Measurements from ENCODE around the gene KRTAP5-1.
"Not testable (repeated sequence)": the region's sequence is repeated elsewhere in the genome, so short reads cannot be mapped to it uniquely, and the experiment has no call there.

KRTAP5-1 gene, protein sequence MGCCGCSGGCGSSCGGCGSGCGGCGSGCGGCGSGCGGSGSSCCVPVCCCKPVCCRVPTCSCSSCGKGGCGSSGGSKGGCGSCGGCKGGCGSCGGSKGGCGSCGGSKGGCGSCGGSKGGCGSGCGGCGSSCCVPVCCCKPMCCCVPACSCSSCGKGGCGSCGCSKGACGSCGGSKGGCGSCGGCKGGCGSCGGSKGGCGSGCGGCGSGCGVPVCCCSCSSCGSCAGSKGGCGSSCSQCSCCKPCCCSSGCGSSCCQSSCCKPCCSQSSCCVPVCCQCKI

DNA sequence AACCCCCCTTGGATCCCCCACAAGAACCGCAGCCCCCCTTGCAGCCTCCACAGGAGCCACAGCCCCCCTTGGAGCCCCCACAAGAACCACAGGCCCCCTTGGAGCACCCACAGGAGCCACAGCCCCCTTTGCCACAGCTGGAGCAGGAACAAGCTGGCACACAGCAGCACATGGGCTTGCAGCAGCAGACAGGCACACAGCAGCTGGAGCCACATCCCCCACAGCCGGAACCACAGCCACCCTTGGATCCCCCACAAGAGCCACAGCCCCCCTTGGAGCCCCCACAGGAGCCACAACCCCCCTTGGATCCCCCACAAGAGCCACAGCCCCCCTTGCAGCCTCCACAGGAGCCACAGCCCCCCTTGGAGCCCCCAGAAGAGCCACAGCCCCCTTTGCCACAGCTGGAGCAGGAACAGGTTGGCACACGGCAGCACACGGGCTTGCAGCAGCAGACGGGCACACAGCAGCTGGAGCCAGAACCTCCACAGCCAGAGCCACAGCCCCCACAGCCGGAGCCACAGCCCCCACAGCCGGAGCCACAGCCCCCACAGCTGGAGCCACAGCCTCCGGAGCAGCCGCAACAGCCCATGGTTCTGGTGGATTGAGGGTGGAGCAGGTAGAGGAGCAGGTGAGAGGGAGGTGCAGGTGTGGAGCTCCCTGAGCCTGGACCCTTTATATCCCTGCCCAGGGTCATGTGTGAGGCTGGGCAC, at the start of gene KRTAP5-1:
TSS of gene KRTAP5-1 (minus strand) at position 623 of the 710 bp plus-strand sequence. CDS start at position 589, 34 bp downstream.
- H3K36me3 Mint-ChIP-seq (ENCODE audit: low read depth); intact Hi-C loops (cut with micrococcal nuclease); H3K4me3 Mint-ChIP-seq; H3K9me3 Mint-ChIP-seq; H3K27ac Mint-ChIP-seq: not testable (repeated sequence)
- H3K27me3 Mint-ChIP-seq, result peaks cover 44% of the 10 kb centered on the region
- H3K4me1 Mint-ChIP-seq (ENCODE audit: low read depth), result peaks cover 13% of the 10 kb centered on the region

DNA sequence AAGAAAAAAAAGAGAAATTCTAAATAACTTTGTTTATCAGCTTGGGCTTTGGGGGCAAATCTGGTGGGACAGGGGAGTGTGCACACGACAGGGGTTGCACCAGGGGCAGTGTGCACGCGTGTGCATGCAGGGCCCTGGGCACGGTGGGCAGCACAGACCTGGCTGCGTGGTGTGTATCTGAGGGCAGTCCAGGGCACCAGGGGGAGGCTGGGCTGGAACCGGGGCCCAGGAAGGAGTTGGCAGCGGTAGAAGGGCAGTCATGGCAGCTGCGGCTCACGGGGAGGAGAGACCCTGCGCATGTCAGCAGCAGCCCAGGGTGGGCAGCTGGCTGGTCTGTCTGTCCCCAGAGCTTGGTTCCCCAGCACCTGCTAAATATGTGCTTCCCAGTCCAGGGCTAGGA, 48.8 kb upstream of the KRTAP5-1 start:
- H3K4me1 Mint-ChIP-seq (ENCODE audit: low read depth), result no peaks in the 10 kb centered on the region
- peaks cover 49% of the 10 kb centered on the region for H3K27me3 Mint-ChIP-seq
- H3K27ac Mint-ChIP-seq, result no peak overlapping the region
- intact Hi-C loops (cut with micrococcal nuclease), result no loop called here
- H3K9me3 Mint-ChIP-seq, result no peaks in the 10 kb centered on the region
- H3K36me3 Mint-ChIP-seq (ENCODE audit: low read depth), result no peaks in the 10 kb centered on the region
- no peak overlapping the region for H3K4me3 Mint-ChIP-seq

DNA sequence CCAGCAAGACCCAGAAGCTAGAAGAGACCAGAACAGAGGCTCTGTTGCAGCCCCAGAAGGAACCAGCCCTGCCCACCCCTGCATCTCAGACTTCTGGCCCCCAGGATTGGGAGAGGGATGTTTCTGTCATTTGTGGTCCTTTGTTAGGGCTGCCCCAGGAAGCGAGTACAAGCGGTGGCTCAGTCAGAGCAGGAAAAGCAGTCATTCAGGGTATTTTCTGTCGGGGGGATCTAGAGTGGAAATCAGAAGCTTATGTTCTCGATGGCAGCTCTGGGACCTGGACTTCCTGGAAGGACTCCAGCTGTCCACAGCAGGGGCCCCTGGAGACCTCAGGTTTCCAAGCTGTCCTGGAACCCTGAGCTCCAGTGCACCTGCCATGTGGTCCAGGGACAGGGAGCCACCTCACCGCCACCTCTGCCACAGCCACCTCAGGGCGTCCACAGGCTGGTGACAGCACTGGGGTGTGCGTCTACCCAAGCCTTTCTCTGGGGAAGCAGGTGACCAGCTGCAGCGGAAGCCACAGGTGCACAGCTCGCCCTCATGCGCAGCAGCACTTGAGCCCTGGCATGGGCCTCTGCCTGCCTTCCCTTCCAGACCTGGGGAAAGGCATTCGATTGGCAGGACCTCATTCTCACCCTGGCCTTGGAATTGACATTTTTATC, 47.1 kb upstream of the KRTAP5-1 start:
- Mint-ChIP-seq H3K27me3 (peaks cover 48% of the 10 kb centered on the region), H3K9me3 (no peaks in the 10 kb centered on the region), H3K4me3 (no peak overlapping the region), H3K4me1 (ENCODE audit: low read depth) (no peaks in the 10 kb centered on the region), H3K27ac (no peak overlapping the region), H3K36me3 (ENCODE audit: low read depth) (no peaks in the 10 kb centered on the region)
- intact Hi-C loops (cut with micrococcal nuclease), result no loop called here

DNA sequence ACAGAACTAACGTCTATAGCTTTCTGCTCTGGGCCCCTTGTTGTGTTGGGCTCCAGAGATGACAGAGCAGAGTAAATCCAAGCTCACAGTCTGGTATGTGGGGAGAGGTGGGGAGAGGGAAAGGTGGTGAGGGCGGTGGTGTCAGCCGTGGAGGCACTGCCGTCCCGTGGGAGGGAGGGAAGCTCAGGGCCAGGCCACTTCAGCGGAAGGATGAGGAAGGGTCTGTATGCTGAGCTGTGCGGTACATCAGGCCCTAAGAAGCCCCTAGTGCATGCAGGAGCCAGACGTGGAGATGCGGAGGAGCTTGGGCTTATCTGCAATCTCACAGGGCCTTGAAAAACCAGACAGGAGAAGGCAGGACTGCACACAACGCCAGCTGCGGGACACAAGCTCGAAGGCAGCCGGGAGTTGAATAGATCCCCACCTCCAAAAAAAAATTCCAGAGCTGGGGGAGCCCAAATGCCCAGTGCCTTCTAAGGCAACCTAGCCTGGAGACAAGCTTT, 46.0 kb upstream of the KRTAP5-1 start:
- peaks cover 55% of the 10 kb centered on the region for H3K27me3 Mint-ChIP-seq
- H3K4me3 Mint-ChIP-seq, result no peak overlapping the region
- no peaks in the 10 kb centered on the region for H3K4me1 Mint-ChIP-seq (ENCODE audit: low read depth)
- no peaks in the 10 kb centered on the region for H3K36me3 Mint-ChIP-seq (ENCODE audit: low read depth)
- intact Hi-C loops (cut with micrococcal nuclease), result no loop called here
- no peaks in the 10 kb centered on the region for H3K9me3 Mint-ChIP-seq
- no peak overlapping the region for H3K27ac Mint-ChIP-seq

DNA sequence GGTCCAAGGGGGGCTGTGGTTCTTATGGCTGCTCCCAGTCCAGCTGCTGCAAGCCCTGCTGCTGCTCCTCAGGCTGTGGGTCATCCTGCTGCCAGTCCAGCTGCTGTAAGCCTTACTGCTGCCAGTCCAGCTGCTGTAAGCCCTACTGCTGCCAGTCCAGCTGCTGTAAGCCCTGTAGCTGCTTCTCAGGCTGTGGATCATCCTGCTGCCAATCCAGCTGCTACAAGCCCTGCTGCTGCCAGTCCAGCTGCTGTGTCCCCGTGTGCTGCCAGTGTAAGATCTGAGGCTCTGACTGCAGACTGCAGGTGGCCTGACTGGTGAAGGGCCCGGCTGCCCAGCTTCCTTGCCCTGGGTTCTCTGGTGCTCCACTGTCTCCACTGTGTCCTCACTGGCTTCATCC, 45.2 kb upstream of the KRTAP5-1 start:
- intact Hi-C loops (cut with micrococcal nuclease), result no loop called here
- no peaks in the 10 kb centered on the region for H3K9me3 Mint-ChIP-seq
- peaks cover 59% of the 10 kb centered on the region for H3K27me3 Mint-ChIP-seq
- H3K4me3 Mint-ChIP-seq, result no peak overlapping the region
- no peaks in the 10 kb centered on the region for H3K4me1 Mint-ChIP-seq (ENCODE audit: low read depth)
- no peaks in the 10 kb centered on the region for H3K36me3 Mint-ChIP-seq (ENCODE audit: low read depth)
- H3K27ac Mint-ChIP-seq, result no peak overlapping the region

DNA sequence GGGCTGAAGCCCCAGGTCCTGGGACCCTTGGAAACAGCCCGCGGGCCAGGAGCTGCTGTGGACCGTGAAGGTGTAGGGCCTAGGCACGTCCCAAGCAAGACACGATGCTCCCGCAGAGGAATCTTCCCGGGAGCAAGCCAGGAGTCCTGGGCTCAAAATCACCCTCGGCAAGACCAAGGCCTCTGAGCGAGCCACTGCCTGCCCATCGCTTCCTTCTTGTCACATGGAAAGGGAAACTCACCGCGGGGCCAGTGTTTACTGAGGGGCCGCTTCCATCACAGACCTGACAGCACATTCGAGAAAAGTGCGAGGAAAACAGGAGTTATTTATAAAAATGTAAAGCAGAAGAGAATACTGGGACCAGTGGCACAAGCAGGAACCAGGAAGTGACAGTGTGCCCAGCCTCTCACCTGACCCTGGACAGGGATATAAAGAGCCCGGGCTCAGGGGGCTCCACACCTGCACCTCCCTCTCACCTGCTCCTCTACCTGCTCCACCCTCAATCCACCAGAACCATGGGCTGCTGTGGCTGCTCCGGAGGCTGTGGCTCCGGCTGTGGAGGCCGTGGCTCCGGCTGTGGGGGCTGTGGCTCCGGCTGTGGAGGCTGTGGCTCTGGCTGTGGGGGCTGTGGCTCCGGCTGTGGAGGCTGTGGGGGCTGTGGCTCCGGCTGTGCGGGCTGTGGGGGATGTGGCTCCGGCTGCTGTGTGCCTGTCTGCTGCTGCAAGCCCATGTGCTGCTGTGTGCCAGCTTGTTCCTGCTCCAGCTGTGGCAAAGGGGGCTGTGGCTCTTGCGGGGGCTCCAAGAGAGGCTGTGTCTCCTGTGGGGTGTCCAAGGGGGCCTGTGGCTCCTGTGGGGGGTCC, 44.5 kb upstream of the KRTAP5-1 start, which contains the start of gene KRTAP5-5:
TSS of gene KRTAP5-5 (plus strand) at position 450 of the 860 bp plus-strand sequence. CDS start at position 516, 66 bp downstream.
- intact Hi-C loops (cut with micrococcal nuclease), result no loop called here
- H3K27ac Mint-ChIP-seq, result no peak within 1 kb of the TSS
- no peaks in the 10 kb centered on the region for H3K4me1 Mint-ChIP-seq (ENCODE audit: low read depth)
- H3K4me3 Mint-ChIP-seq, result no peak within 1 kb of the TSS
- H3K9me3 Mint-ChIP-seq, result no peaks in the 10 kb centered on the region
- H3K36me3 Mint-ChIP-seq (ENCODE audit: low read depth), result no peaks in the 10 kb centered on the region
- peaks cover 55% of the 10 kb centered on the region for H3K27me3 Mint-ChIP-seq

DNA sequence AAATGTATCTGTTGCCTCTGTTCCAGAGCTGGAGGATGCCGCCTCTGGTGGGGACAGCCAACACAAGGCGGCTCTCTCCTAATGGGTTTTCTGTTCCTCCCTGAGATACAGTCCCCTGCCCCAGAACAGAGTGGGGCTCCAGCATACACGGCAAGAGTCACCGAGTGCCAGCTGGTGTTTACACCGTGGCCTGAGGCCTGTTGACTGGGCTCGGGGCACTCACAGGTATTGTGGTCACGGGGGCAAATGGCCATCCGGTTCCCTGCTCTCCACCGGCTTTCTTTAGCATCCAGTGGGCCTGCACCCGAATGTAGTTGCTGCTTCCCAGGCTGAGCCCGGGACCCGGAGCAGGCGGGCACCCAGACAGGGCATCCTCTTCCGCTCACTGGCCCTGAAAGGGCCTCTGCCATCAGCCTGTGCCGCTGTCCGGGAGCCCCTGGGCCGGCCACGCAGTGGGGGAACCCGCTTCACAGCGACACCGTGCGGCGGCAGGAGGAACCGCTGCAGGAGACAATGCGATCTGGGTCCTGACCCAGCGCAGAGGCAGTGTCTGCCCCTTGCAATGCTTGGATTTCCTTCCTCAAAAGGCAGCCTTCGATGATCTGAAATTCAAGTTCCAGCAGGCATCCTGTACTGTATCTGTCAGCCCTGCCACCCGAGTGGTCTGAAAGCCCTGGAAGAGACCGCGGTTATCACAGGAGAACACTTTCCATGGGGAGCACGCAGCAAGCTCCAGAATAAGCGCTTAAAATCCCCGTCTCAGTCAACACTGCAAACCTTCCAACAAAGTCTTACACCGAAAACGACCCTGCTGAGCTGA, 43.6 kb upstream of the KRTAP5-1 start:
- H3K27ac Mint-ChIP-seq, result no peak overlapping the region

DNA sequence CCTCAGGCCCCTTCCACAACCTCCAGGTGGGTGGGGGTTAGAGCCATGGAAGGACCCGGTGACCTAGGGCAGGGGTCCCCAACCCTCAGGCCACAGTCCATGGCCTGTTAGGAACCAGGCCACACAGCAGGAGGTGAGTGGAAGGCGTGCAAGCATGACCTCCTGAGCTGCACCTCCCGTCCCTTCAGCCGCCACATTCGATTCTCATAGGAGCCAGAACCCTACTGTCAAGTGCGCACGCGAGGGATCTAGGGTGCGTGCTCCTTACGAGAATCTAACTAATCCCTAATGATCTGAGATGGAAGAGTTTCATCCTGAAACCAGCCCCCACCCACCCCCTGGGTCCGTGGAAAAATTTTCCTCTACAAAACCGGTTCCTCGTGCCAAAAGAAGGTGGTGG, 40.5 kb upstream of the KRTAP5-1 start:
- Mint-ChIP-seq H3K27me3 (peaks cover 47% of the 10 kb centered on the region), H3K4me3 (no peak overlapping the region), H3K4me1 (ENCODE audit: low read depth) (no peaks in the 10 kb centered on the region), H3K9me3 (no peaks in the 10 kb centered on the region), H3K36me3 (ENCODE audit: low read depth) (no peaks in the 10 kb centered on the region), H3K27ac (no peak overlapping the region)
- intact Hi-C loops (cut with micrococcal nuclease), result no loop called here

More for the DNA sequence above, 43.6 kb upstream of the KRTAP5-1 start:
- H3K4me3 Mint-ChIP-seq, result no peak overlapping the region
- no peaks in the 10 kb centered on the region for H3K9me3 Mint-ChIP-seq
- H3K27me3 Mint-ChIP-seq, result peaks cover 56% of the 10 kb centered on the region
- intact Hi-C loops (cut with micrococcal nuclease), result no loop called here
- H3K4me1 Mint-ChIP-seq (ENCODE audit: low read depth), result no peaks in the 10 kb centered on the region
- H3K36me3 Mint-ChIP-seq (ENCODE audit: low read depth), result no peaks in the 10 kb centered on the region

DNA sequence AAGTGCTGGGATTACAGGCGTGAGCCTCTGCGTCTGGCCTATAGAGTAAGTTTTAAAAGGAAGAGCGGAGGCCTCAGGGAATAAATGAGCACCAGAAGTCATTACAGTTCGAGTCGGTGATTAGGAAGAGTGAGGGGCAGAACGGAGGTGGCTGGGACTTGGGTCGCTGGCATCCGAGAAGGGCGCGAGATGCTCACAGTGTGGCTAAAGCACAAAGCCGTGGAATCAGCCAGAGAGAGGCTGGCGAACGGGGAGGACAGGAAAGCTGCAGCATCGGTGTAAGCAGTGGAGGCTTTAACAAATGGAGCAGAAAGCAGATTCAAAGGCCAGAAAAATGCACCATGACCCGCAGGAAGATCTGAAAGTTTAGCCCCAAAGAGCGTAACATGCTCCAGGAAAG, 39.5 kb upstream of the KRTAP5-1 start:
- no peak overlapping the region for H3K27ac Mint-ChIP-seq
- no peaks in the 10 kb centered on the region for H3K9me3 Mint-ChIP-seq
- H3K4me3 Mint-ChIP-seq, result no peak overlapping the region
- H3K36me3 Mint-ChIP-seq (ENCODE audit: low read depth), result no peaks in the 10 kb centered on the region
- peaks cover under 1% of the 10 kb centered on the region for H3K4me1 Mint-ChIP-seq (ENCODE audit: low read depth)
- intact Hi-C loops (cut with micrococcal nuclease), result no loop called here
- H3K27me3 Mint-ChIP-seq, result peaks cover 43% of the 10 kb centered on the region

DNA sequence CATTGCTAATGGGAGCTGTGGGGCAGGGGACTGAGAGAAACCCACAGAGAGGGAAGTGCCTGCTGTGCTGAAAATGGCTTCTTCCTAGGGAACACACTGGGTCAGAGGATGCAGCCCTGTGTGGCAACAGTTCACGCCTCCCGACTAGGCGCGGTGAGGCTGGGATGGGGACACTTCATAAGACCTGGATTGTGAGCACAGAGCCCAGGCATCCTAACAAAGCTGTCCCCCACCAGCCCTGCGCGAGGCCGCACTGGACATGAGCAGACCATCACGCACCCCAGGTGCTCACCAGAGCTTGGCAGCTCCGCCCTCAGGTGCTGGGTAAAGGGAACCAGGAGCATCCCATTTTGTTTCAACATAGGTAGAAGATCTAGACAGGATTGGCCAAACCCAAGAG, 38.6 kb upstream of the KRTAP5-1 start:
- Mint-ChIP-seq H3K27ac (no peak overlapping the region), H3K36me3 (ENCODE audit: low read depth) (no peaks in the 10 kb centered on the region), H3K9me3 (no peaks in the 10 kb centered on the region), H3K4me3 (no peak overlapping the region), H3K27me3 (peaks cover 40% of the 10 kb centered on the region), H3K4me1 (ENCODE audit: low read depth) (peaks cover 5% of the 10 kb centered on the region)
- intact Hi-C loops (cut with micrococcal nuclease), result no loop called here

DNA sequence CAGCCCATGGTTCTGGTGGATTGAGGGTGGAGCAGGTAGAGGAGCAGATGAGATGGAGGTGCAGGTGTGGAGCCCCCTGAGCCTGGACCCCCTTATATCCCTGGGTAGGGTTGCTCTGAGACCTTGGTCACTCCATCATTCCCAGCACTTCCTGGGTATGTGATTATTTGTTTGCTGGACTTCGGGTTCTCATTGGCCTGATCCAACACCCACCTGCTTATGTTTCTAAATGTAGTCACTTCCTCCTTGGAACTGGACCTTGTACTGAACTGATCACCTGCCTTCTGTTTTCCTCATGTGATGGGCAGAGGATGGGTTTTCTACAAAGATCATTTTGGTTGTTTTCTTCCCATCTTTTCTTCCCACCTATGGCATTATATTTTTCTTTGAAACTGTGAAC, 37.0 kb upstream of the KRTAP5-1 start, which contains the start of gene KRTAP5-4:
TSS of gene KRTAP5-4 (minus strand) at position 53 of the 400 bp plus-strand sequence. CDS start at position 8, 45 bp downstream.
- H3K9me3 Mint-ChIP-seq, result no peaks in the 10 kb centered on the region
- H3K4me1 Mint-ChIP-seq (ENCODE audit: low read depth), result peaks cover 5% of the 10 kb centered on the region
- intact Hi-C loops (cut with micrococcal nuclease), result no loop called here
- peaks cover 44% of the 10 kb centered on the region for H3K27me3 Mint-ChIP-seq
- no peaks in the 10 kb centered on the region for H3K36me3 Mint-ChIP-seq (ENCODE audit: low read depth)
- H3K4me3 Mint-ChIP-seq, result no peak within 1 kb of the TSS
- no peak within 1 kb of the TSS for H3K27ac Mint-ChIP-seq

DNA sequence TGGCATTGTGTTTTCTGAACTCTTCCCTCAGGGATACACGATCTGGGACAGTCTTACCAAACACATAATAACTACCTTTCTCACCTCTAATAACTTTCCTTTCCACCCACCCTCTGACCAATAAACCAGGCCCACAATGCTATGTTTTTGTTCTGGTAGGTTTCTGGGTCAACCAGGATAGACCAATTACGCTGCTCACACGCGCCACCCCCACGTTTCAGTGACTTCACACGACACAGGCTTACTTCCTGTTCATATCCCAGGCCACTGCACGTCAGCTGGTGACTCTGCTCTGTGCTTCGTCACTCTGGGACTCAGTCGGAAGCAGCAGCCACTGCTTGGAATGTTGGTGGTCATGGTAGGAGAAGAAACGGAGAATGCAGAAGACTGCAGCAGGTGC, 34.4 kb upstream of the KRTAP5-1 start:
- Mint-ChIP-seq H3K9me3 (no peaks in the 10 kb centered on the region), H3K4me1 (ENCODE audit: low read depth) (peaks cover 5% of the 10 kb centered on the region), H3K27me3 (peaks cover 46% of the 10 kb centered on the region), H3K36me3 (ENCODE audit: low read depth) (no peaks in the 10 kb centered on the region), H3K4me3 (no peak overlapping the region), H3K27ac (no peak overlapping the region)
- intact Hi-C loops (cut with micrococcal nuclease), result no loop called here

DNA sequence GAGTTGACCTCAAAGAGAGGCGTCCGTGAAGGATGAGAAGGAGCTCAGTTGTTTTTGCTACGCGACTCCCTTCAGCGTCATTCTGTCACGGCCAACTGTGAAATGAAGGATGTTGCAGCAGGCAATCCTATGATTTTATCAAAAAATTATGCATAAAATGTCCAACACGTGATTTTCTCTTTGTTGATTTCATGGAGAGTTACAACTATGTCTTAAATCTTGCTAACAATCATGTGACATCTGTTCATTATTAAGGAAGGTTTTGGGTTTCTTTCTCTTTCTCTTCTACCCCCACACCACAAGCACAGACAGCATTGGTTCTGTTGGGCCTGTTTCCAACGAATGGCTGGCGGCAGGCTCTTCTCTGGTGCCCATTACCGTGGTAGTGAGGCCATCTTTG, 33.1 kb upstream of the KRTAP5-1 start:
- Mint-ChIP-seq H3K27me3 (peaks cover 40% of the 10 kb centered on the region), H3K27ac (no peak overlapping the region), H3K4me1 (ENCODE audit: low read depth) (peaks cover 5% of the 10 kb centered on the region), H3K9me3 (no peaks in the 10 kb centered on the region), H3K4me3 (no peak overlapping the region), H3K36me3 (ENCODE audit: low read depth) (no peaks in the 10 kb centered on the region)
- intact Hi-C loops (cut with micrococcal nuclease), result no loop called here

Measured in dendritic cell treated with granulocyte-macrophage colony-stimulating factor and Interleukin-4, amounts not matched to agents 40 ng/mL and 50 ng/mL, for 4 days (primary cell).